ENCODE data around the gene LETM1. TPM values are rescaled to one million over a fixed set of nuclear protein-coding genes. Genes with fewer than 3 reads are reported as not detected.

The LETM1 gene
- total and polyA plus RNA-seq, 4 donors: 12.2 to 46.9 (median 24.1) TPM

- Histone ChIP-seq H3K4me1 (ENCODE audit: control insufficient read depth in 4 of 4, insufficient read depth in 4 of 4, low read length in 3 of 4) (peaks cover 19 to 32% (median 28%) of the 10 kb centered on the region in 4 donors), H3K27ac (ENCODE audit: low read depth in 1 of 2, low read length in 2 of 2) (no peak overlapping the region), H3K27me3 (ENCODE audit: control insufficient read depth in 4 of 4, insufficient read depth in 4 of 4, low read length in 3 of 4) (no peaks in the 10 kb centered on the region), H3K9me3 (ENCODE audit: control insufficient read depth in 4 of 4, low read length in 3 of 4) (no peaks in the 10 kb centered on the region), H3K9ac (ENCODE audit: low read depth in 1 of 2, low read length in 2 of 2) (no peak overlapping the region), H3K36me3 (ENCODE audit: control insufficient read depth in 4 of 4, insufficient read depth in 3 of 4, low read depth in 1 of 4, low read length in 3 of 4) (peaks cover 4 to 24% (median 14%) of the 10 kb centered on the region in 4 donors), H3K4me3 (ENCODE audit: low read depth in 1 of 3, low read length in 3 of 3) (no peak overlapping the region)
- TF ChIP-seq RAD21 (IDR thresholded peaks at IDR 0.05): no peak
- no peak for TF ChIP-seq YY1 (IDR thresholded peaks at IDR 0.05)
- TF ChIP-seq CTCF (IDR thresholded peaks at IDR 0.05; ENCODE audit: low read depth, low read length, missing input control): no peak
- no peak for TF ChIP-seq FOXA1 (IDR thresholded peaks at IDR 0.05)
- no peak for TF ChIP-seq FOXA2 (IDR thresholded peaks at IDR 0.05)
- no peak for TF ChIP-seq JUND (IDR thresholded peaks at IDR 0.05)
- no peak for TF ChIP-seq TAF1 (conservative IDR thresholded peaks at IDR 0.05)
- TF ChIP-seq HNF4A (conservative IDR thresholded peaks at IDR 0.05): no peak
- no peak for TF ChIP-seq RXRA (IDR thresholded peaks at IDR 0.05)
- no peak for TF ChIP-seq EGR1 (IDR thresholded peaks at IDR 0.05; ENCODE audit: low read depth in 2 of 2)
- no peak for TF ChIP-seq NR2F2 (IDR thresholded peaks at IDR 0.05)
- no peak for TF ChIP-seq SP1 (IDR thresholded peaks at IDR 0.05)
- TF ChIP-seq GABPA (IDR thresholded peaks at IDR 0.05 in 1 of 2, conservative IDR thresholded peaks at IDR 0.05 in 1 of 2): no peak
- TF ChIP-seq HNF4G (IDR thresholded peaks at IDR 0.05): no peak
- no peak for TF ChIP-seq ZBTB33 (IDR thresholded peaks at IDR 0.05)
- TF ChIP-seq REST (IDR thresholded peaks at IDR 0.05): no peak
- no peak for TF ChIP-seq MAX (IDR thresholded peaks at IDR 0.05)
- TF ChIP-seq ATF3 (IDR thresholded peaks at IDR 0.05): no peak
- no peak for DNase-seq (ENCODE audit: low spot score)
- 94% methylated on average over 56 of the region's 56 CpGs for WGBS
These were observed 54.5 kb downstream of the LETM1 start for GRCh38 chr4:1801286-1801958.

Measured in liver (tissue), 9 donors.